PC-3 (cell line): ENCODE data around the gene ITGA8. TPM values are rescaled to one million over a fixed set of nuclear protein-coding genes. Genes with fewer than 3 reads are reported as not detected.

Experiments
- ATAC-seq: fragments of 200-7000 bp; cut with Tn5 transposase; 2 replicates; pipeline ENCODE4 v1.9.1; 2020; ENCODE audit warnings: mild to moderate bottlenecking, moderate library complexity
- BruUV-seq: library from RNA; stranded (reverse); fragments of 400-500 nt; replicated peaks from 2 replicates; lab custom pipeline; 2021; lab: Mats Ljungman, UMichigan
- CTCF ChIA-PET: fragments of 300-600 bp; sonication (Branson Sonifier 250); formaldehyde crosslinking; loops from one replicate; lab custom pipeline; 2022; ENCODE audit warnings: antibody characterized with exemption; lab: Charles Lee
- POLR2A ChIA-PET: fragments of 300-600 bp; sonication (Branson Sonifier 250); formaldehyde crosslinking; loops from one replicate; lab custom pipeline; 2022; ENCODE audit warnings: antibody characterized with exemption; ENCODE audit not compliant: unreplicated experiment; lab: Charles Lee
- DNase-seq: peaks from one replicate; pipeline ENCODE4 v3.0.0-alpha.2; 2015
- H2AFZ ChIP-seq: fragments of 300-600 bp; sonication (generic); 2 replicates; pipeline ENCODE4 v1.6.0; 2016; ENCODE audit warnings: antibody characterized with exemption, low read length
- H3F3A ChIP-seq: fragments of 300-600 bp; sonication (generic); one replicate; pipeline ENCODE4 v1.6.0; 2017; ENCODE audit warnings: antibody characterized with exemption, low read length, control low read depth, mild to moderate bottlenecking; ENCODE audit not compliant: unreplicated experiment
- H3K27ac ChIP-seq: fragments of 300-600 bp; sonication (generic); 2 replicates; pipeline ENCODE4 v1.5.1; 2016; ENCODE audit warnings: mild to moderate bottlenecking, low read length
- H3K27me3 ChIP-seq: fragments of 300-600 bp; sonication (generic); 2 replicates; pipeline ENCODE4 v1.6.1; 2016; ENCODE audit warnings: low read length, mixed read lengths
- H3K36me3 ChIP-seq: fragments of 300-600 bp; sonication (generic); 2 replicates; pipeline ENCODE4 v1.6.1; 2016; ENCODE audit warnings: low read depth, mixed run types, low read length, mixed read lengths
- H3K4me1 ChIP-seq: fragments of 300-600 bp; sonication (generic); 2 replicates; pipeline ENCODE4 v1.5.1; 2016; ENCODE audit warnings: low read length; ENCODE audit not compliant: insufficient read depth
- H3K4me2 ChIP-seq: fragments of 300-600 bp; sonication (generic); 2 replicates; pipeline ENCODE4 v1.6.0; 2016; ENCODE audit warnings: low read length
- H3K4me3 ChIP-seq: fragments of 300-600 bp; sonication (generic); 2 replicates; pipeline ENCODE4 v1.5.1; 2016; ENCODE audit warnings: mild to moderate bottlenecking, low read length, mixed read lengths
- H3K79me2 ChIP-seq: fragments of 300-600 bp; sonication (generic); 2 replicates; pipeline ENCODE4 v1.6.1; 2017; ENCODE audit warnings: low read length, mixed read lengths
- H3K9ac ChIP-seq: fragments of 300-600 bp; sonication (generic); 2 replicates; pipeline ENCODE4 v1.6.0; 2016; ENCODE audit warnings: mild to moderate bottlenecking, low read length
- H3K9me2 ChIP-seq: fragments of 300-600 bp; sonication (generic); replicated peaks from 2 replicates; pipeline ENCODE4 v1.6.1; 2016; ENCODE audit warnings: mixed run types, low read length, mixed read lengths
- H3K9me3 ChIP-seq: fragments of 300-600 bp; sonication (generic); 2 replicates; pipeline ENCODE4 v1.6.1; 2016; ENCODE audit warnings: low read length, mixed read lengths
- H4K20me1 ChIP-seq: fragments of 300-600 bp; sonication (generic); 2 replicates; pipeline ENCODE4 v1.6.1; 2016; ENCODE audit warnings: low read length, mixed read lengths
- CTCF ChIP-seq: fragments of 300-600 bp; sonication (generic); conservative IDR thresholded peaks from 2 replicates; pipeline ENCODE4 v1.5.1; 2017; ENCODE audit warnings: antibody characterized with exemption, low read depth, mild to moderate bottlenecking, low read length
- EZH2 ChIP-seq: fragments of 300-600 bp; sonication (generic); IDR thresholded peaks from one replicate; pipeline ENCODE4 v1.6.1; 2017; ENCODE audit warnings: antibody characterized with exemption, mild to moderate bottlenecking, low read length; ENCODE audit not compliant: unreplicated experiment
- EZH2phosphoT487 ChIP-seq: fragments of 300-600 bp; sonication (generic); IDR thresholded peaks from 2 replicates; pipeline ENCODE4 v1.6.1; 2018; ENCODE audit warnings: mild to moderate bottlenecking, antibody characterized with exemption, low read length, borderline replicate concordance
- intact Hi-C: fragments of 100-400 bp; cut with micrococcal nuclease; formaldehyde crosslinking; loops from 2 replicates; pipeline ENCODE4 v1.9.0; 2023
- total RNA-seq: library from RNA; depleted of rRNA; stranded (reverse); fragments of >200 nt; gene quantifications from 2 replicates; pipeline ENCODE4 v1.2.3, GENCODE V29; 2014

Gene ITGA8
- total RNA-seq, 1 experiment from 2014 or later: not detected

DNA sequence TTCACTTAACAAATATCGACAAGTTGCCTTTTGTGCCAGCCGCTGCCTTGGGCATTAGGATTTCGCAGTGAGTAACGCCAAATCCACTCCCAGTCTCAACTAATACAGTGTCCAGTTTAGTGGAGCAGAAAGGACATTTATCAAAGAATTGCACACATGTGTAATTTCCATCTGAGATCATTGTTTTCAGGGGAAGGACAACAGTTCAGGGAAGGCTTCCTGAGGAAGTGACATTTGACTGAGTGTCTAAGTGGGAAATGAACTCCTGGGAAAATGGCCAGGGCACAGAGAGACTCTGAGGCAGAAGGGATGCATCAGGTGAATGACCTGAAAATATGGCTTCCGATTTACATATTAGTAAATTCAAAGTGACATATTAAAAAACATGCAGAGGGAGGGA lies 89.4 kb downstream of the ITGA8 start:
- no peak overlapping the region for H3K4me3 ChIP-seq
- no peak overlapping the region for H3K9ac ChIP-seq
- TF ChIP-seq EZH2 (no peak), CTCF (no peak), EZH2phosphoT487 (no peak)
- intact Hi-C loops: no loop called here
- H3K27me3 ChIP-seq: no peaks in the 10 kb centered on the region
- H4K20me1 ChIP-seq: no peaks in the 10 kb centered on the region
- H3K9me3 ChIP-seq: no peaks in the 10 kb centered on the region
- CTCF ChIA-PET: no interaction called here
- no peak overlapping the region for H3K4me2 ChIP-seq
- H3K36me3 ChIP-seq: no peaks in the 10 kb centered on the region
- H3K9me2 ChIP-seq: no peaks in the 10 kb centered on the region
- no peak overlapping the region for H3K27ac ChIP-seq
- no peak overlapping the region for H2AFZ ChIP-seq
- DNase-seq (no peak), ATAC-seq (no peak)
- BruUV-seq: no TSS peak
- POLR2A ChIA-PET: no interaction called here
- no peaks in the 10 kb centered on the region for H3F3A ChIP-seq
- no peaks in the 10 kb centered on the region for H3K4me1 ChIP-seq
- H3K79me2 ChIP-seq: no peaks in the 10 kb centered on the region

GRCh38 chr10:15627617-15628196 lies 92.0 kb downstream of the ITGA8 start:
- ATAC-seq (no peak), DNase-seq (no peak)
- H3K9me2 ChIP-seq: no peaks in the 10 kb centered on the region
- no peaks in the 10 kb centered on the region for H3F3A ChIP-seq
- no peaks in the 10 kb centered on the region for H3K9me3 ChIP-seq
- H3K27me3 ChIP-seq: 0 out of 2 replicates have a peak, but pooled peaks cover 5% of the 10 kb centered on the region
- H3K4me1 ChIP-seq: no peaks in the 10 kb centered on the region
- ChIA-PET POLR2A (no interaction called here), CTCF (no interaction called here)
- H3K9ac ChIP-seq: no peak overlapping the region
- no peaks in the 10 kb centered on the region for H3K79me2 ChIP-seq
- H4K20me1 ChIP-seq: no peaks in the 10 kb centered on the region
- intact Hi-C loops: no loop called here
- H3K27ac ChIP-seq: no peak overlapping the region
- no peak overlapping the region for H3K4me3 ChIP-seq
- TF ChIP-seq EZH2phosphoT487 (no peak), CTCF (no peak), EZH2 (no peak)
- no peaks in the 10 kb centered on the region for H3K36me3 ChIP-seq
- H3K4me2 ChIP-seq: no peak overlapping the region
- BruUV-seq: no TSS peak
- no peak overlapping the region for H2AFZ ChIP-seq

DNA sequence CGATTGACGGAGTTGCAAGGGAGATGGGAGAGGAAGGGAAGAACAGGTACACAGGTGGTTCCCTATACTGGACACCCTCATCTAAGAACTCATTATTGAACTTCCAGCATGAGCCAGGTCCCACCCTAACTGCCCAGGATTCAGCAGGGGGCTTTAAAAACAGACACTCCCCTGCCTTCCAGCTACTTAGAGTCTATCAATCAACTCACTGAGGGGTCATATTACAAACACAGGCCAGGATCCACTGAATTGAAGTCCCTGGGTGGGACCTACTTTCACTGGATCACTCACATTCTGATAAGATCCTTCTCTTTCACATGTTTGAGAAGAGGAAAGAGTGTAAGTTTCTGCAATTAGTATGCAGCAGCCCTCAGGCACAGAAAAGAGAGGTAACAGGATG lies 92.8 kb downstream of the ITGA8 start:
- Histone ChIP-seq H3K27me3 (0 out of 2 replicates have a peak, but pooled peaks cover 5% of the 10 kb centered on the region), H3K27ac (no peak overlapping the region), H3K9me2 (no peaks in the 10 kb centered on the region), H3K79me2 (no peaks in the 10 kb centered on the region), H3K36me3 (no peaks in the 10 kb centered on the region), H3K9ac (no peak overlapping the region), H3K9me3 (no peaks in the 10 kb centered on the region), H3K4me2 (no peak overlapping the region), H3K4me3 (no peak overlapping the region), H4K20me1 (no peaks in the 10 kb centered on the region), H2AFZ (no peak overlapping the region), H3K4me1 (no peaks in the 10 kb centered on the region), H3F3A (no peaks in the 10 kb centered on the region)
- BruUV-seq: no TSS peak
- TF ChIP-seq CTCF (no peak), EZH2phosphoT487 (no peak), EZH2 (no peak)
- DNase-seq: no peak
- POLR2A ChIA-PET: no interaction called here
- intact Hi-C loops: no loop called here
- CTCF ChIA-PET: no interaction called here
- ATAC-seq: no peak
